HepG2 (cell line): ENCODE measurements around the gene NOXA1.

Experiments
- CTCF ChIP-seq: sonication (generic); formaldehyde crosslinking; IDR thresholded peaks from 2 replicates; pipeline ENCODE4 v1.5.0; 2020; ENCODE audit warnings: mild to moderate bottlenecking, missing genetic modification reagents, moderate library complexity
- HMG20A ChIP-seq: IDR thresholded peaks from 2 replicates; pipeline ENCODE4 v1.6.1; 2016; ENCODE audit warnings: borderline replicate concordance
- HMG20B ChIP-seq: conservative IDR thresholded peaks from 2 replicates; pipeline ENCODE4 v1.6.1; 2016; ENCODE audit warnings: missing genetic modification reagents, missing compliant biosample characterization
- NR2F2 ChIP-seq: IDR thresholded peaks from 2 replicates; pipeline ENCODE4 v1.6.1; 2012; ENCODE audit warnings: low read depth, inconsistent platforms, borderline replicate concordance
- POLR2G ChIP-seq: fragments of 200-400 bp; formaldehyde crosslinking; IDR thresholded peaks from 2 replicates; pipeline ENCODE4 v1.6.1; 2018; ENCODE audit warnings: mild to moderate bottlenecking, low read depth, low read length, moderate library complexity
- SAFB2 ChIP-seq: sonication (generic); formaldehyde crosslinking; IDR thresholded peaks from 2 replicates; pipeline ENCODE4 v1.5.1; 2020; ENCODE audit warnings: missing genetic modification reagents, low read depth, mild to moderate bottlenecking, borderline replicate concordance
- TBP ChIP-seq: sonication (generic); formaldehyde crosslinking; IDR thresholded peaks from 2 replicates; pipeline ENCODE4 v1.5.0; 2020; ENCODE audit warnings: missing genetic modification reagents
- ZBTB21 ChIP-seq: sonication (generic); formaldehyde crosslinking; IDR thresholded peaks from 2 replicates; pipeline ENCODE4 v1.4.0; 2020; ENCODE audit warnings: missing genetic modification reagents
- ZBTB7A ChIP-seq: sonication (generic); formaldehyde crosslinking; IDR thresholded peaks from 2 replicates; pipeline ENCODE4 v1.8.0; 2022; ENCODE audit warnings: mild to moderate bottlenecking, missing genetic modification reagents
- ZNF564 ChIP-seq: sonication (generic); formaldehyde crosslinking; IDR thresholded peaks from 2 replicates; pipeline ENCODE4 v1.8.1; 2023; ENCODE audit warnings: mild to moderate bottlenecking, missing genetic modification reagents

GRCh38 chr9:137410891-137411249 lies 12.3 kb upstream of the NOXA1 start:
- TF ChIP-seq HMG20A = no peak
- no peak for TF ChIP-seq HMG20B
- no peak for TF ChIP-seq ZBTB21 (CRISPR knock-in tag)
- no peak for TF ChIP-seq TBP
- no peak for TF ChIP-seq NR2F2
- TF ChIP-seq POLR2G = no peak
- no peak for TF ChIP-seq ZNF564 (CRISPR knock-in tag)
- TF ChIP-seq CTCF = no peak
- no peak for TF ChIP-seq SAFB2 (CRISPR knock-in tag)
- TF ChIP-seq ZBTB7A (CRISPR knock-in tag) = no peak
